ENCODE measurements around the gene KDM6A. TPM values are rescaled to one million over a fixed set of nuclear protein-coding genes. Genes with fewer than 3 reads are reported as not detected.
"Not testable (repeated sequence)": the region's sequence is repeated elsewhere in the genome, so short reads cannot be mapped to it uniquely, and the experiment has no call there.

The KDM6A gene
- total RNA-seq, 1 experiment from 2014 or later: 9.1 TPM

GRCh38 chrX:44961817-44962607, 89.0 kb downstream of the KDM6A start:
- DNase-seq (ENCODE audit: low read depth): no peak

DNA sequence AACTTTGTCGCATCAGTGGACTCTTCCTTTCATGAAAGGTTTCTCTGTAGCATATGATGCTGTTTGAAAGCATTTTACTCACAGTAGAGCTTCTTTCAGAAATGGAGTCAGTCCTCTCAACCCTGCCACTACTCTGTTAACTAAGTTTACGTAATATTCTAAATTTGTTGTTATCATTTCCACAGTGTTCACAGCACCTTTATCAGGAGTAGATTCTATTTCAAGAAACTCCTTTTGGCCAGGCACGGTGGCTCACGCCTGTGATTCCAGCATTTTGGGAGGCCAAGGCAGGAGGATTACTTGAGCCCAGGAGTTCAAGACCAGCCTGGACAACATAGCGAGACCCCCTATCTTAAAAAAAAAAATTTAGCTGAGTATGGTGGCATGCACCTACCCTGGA, 90.0 kb downstream of the KDM6A start:
- DNase-seq (ENCODE audit: low read depth): no peak

DNA sequence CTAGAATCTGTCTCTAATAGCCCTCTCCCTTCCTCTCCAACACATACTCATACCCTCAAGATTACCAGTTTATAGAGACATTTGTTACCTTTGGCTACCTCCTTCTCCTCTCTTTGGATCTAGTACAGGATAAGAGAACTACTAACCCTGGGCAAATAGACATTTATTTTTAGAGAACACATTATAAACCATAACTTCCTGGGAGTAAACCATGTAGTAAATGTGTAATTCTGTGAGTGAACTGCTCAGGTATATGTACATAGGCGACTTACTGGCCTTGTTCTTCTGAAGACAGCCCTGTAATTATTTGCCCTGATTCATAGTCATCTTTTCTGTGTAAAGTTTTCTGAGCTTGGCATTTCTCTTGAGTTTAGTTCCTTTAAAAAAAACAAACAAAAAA, 94.2 kb downstream of the KDM6A start:
- no peak for DNase-seq (ENCODE audit: low read depth)

DNA sequence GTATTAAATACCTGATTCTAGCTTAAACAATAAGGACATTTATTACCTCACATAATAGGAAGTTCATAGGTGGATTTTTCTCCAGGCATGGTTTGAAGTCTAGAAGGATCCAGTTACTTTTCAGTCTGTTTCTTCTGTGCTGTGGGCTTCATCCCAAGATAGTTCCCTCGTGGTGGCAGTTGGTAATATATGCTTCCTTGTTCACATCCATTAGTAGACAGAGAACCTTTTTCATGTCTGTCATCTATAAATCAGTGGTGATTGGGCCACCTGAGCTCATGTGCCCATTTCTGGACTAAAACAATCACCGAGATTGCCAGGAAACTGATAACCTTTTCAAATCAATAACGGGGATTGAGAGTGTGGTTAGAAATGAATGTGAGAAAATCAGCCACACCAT, 97.7 kb downstream of the KDM6A start:
- DNase-seq (ENCODE audit: low read depth): no peak

DNA sequence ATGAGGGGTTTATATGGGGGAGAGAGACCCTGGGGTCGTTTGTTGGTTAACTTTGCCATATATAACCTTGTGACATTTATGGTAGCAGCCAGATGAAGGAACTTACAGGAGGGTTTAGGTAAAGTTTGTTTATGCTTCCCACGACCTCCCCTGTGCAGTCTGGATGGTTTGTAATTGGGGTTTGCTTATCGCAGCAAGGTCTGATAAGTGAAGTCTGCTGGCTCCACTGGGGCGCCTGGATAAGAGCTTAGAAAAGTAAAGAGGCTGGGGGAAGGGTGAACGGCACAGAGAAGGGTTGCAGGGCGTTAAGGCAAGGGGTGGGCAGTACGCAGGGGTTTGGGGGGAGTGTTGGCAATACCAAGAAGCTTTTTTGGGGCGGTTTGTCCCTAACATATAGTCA, 98.7 kb downstream of the KDM6A start:
- no peak for DNase-seq (ENCODE audit: low read depth)

DNA sequence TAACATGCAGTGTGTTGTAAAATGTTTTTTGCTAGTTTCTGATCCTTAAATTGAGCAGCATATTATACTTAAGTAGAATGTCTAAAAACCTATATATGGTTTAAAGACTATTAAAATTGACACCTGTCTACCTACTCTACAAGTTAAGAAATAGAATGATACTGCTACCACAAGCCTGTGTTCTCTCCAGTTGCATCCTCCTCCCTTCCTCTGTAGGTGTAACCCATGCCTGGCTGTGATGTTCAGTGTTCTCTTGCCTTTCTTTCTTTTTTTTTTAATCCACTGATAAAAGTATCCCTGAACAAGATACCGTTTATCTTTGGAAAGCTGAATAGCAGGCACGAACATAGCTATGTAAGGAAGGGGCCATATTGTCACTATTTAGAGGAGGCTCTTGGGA, 99.1 kb downstream of the KDM6A start:
- no peak for DNase-seq (ENCODE audit: low read depth)

- no peak for DNase-seq (ENCODE audit: low read depth)
These were observed 100.5 kb downstream of the KDM6A start for GRCh38 chrX:44973420-44973932.

DNA sequence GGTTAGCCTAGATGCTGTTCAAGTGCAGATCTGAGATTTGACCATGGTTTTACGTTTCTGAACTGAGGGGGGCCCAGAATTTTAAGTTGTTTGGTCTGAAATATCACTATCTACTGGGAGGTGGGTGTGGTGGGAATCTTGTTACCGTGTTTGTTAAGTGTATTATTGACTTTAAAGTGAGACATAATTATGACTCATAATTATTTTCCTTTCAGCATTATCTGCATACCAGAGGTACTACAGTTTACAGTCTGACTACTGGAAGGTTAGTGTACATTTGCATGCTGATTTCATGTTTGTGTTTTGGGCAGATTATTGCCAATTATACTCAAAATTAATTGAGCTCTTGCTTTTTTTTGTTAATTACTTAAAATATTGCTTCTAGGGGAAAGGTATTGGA, 101.5 kb downstream of the KDM6A start:
- DNase-seq (ENCODE audit: low read depth): peak; percentile 14

DNA sequence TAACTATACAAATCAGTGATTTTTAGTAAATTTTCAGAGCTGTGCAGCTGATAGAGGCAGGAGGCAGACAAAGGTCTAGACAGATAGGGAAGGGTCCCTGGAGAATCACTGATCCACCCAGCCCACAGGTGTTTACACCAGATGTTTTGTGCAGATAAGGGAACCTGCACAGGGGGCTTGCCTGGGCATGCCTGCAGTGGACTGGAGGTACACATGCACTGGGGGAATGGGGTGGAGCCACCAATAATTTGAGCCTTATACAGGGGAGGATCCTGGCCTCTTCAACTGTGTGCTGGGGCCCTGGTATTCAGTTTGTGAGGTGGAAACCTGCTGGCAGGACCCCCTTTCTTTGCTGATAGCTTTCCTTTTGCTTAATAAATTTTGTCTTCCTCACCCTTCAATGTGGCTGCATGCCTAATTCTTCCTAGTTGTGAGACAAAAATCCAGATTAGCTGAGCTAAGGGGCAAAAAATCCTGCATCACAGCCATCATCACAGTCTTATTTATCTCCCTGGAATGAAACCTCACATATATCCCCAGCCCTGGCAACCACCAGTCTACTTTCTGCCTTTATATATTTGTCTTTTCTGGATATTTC, 102.8 kb downstream of the KDM6A start:
- DNase-seq (ENCODE audit: low read depth): no peak

GRCh38 chrX:44978976-44979375, 106.0 kb downstream of the KDM6A start:
- no peak for DNase-seq (ENCODE audit: low read depth)

- DNase-seq (ENCODE audit: low read depth): no peak
These were observed 107.4 kb downstream of the KDM6A start for GRCh38 chrX:44980403-44980802.

DNA sequence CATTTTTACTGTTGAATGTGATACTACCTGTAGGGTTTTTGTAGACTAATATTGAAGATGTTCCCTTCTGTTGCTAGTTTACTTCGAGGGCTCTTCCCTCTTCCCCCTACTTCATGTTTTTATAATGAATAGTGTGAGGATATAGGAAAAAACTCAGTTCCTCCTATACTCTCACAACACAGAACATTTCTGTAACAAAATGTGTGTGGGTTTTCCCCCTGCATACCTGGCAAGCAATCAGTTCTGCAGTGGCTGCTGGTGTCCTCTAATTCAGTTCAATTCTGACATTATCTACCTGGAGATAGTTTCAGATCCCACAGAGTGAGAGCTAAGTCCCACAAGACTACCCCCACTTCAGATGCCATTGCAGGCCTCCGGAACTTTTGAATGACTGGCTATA, 107.9 kb downstream of the KDM6A start:
- no peak for DNase-seq (ENCODE audit: low read depth)

DNA sequence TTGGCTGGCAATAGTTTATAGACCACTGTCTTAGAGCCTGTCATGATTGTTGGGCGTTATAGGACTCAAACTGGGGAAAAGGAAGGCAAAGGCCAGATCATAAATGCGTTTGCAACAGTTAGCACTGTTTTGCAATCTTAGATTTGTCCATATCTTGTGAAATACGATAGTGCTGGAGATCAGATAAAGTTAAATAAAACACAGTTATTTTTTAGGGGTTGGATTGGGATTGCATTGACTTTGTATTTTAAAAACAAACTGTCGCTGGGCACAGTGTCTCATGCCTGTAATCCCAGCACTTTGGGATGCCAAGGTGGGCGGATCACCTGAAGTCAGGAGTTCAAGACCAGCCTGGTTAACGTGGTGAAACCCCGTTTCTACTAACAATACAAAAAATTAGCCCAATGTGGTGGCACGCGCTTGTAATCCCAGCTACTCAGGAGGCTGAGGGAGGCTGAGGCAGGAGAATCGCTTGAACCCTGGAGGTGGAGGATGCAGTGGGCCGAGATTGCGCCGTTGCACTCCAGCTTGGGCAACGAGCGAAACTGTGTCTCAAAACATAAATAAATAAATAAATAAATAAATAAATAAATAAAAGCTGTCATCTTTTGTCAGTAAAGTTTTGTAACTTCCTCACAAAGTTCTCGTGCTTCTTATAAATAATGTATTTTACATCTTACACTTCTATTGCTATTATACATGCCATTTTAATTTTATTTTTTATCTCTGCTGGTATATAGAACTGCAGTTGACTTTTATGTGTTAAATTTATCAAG, 117.2 kb downstream of the KDM6A start:
- no peak for DNase-seq (ENCODE audit: low read depth)

DNA sequence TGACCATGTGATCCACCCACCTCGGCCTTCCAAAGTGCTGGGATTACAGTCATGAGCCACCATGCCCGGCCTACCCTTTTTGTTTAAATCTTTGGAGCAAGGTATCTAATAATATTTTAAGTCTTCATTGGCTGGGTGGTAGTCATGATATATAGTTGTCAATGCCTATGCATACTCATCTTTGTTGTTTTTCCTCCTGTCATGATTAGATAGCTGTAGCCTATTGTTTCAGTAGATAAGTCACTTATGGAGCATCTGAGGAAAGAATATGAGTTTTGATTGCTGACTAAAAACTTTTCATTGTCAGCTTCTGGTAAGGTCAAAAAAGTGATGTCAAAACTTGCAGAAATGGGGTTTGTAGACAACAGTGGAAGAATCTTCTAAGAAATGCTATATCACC, 119.8 kb downstream of the KDM6A start:
- DNase-seq (ENCODE audit: low read depth): no peak

GRCh38 chrX:44996277-44996676, 123.3 kb downstream of the KDM6A start:
- no peak for DNase-seq (ENCODE audit: low read depth)

DNA sequence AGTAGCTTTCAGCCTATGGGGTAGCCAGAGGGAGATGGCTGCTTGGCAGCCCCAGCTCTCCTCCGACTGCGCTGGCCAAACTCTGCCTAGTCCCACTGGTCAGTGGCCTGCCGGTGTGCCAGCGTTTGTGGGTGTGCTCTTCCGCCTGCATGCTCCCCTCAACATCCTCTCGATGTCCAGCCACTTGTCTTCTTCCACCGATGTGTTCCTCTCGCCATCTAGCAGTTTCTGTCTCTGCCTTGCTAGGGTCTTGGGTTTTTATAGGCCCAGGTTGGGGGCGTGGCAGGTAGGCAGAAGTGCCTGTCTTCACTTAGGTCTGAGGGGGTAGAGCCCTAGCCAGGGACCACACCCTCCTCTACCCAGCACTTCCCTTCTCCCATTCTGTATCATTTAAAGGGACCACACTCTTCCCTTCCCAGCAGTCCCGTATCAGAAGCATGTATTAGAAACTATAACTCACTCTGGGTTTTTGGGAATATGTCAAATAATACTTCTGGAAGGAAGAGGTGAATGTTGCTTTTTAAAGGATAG, 124.4 kb downstream of the KDM6A start:
- no peak for DNase-seq (ENCODE audit: low read depth)

DNA sequence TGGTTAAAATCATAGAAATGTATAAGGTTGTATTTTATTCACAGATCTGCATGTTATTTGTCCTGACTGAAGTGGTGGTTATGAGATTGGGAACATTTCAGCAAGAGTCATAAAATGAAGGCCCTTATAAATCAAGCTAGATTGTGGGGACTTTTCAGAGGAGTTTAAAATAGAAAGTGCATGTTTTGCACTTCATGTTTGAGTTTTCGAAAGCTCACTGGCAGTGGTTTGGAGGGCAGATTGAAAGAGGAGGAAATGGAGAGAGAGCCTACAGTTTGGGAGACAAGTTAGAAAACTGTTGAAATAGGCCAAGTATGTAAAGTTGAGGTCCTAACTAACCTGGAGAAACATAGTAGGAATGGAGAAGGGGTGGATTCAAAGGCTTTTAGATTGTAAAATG, 124.9 kb downstream of the KDM6A start:
- DNase-seq (ENCODE audit: low read depth): no peak

DNA sequence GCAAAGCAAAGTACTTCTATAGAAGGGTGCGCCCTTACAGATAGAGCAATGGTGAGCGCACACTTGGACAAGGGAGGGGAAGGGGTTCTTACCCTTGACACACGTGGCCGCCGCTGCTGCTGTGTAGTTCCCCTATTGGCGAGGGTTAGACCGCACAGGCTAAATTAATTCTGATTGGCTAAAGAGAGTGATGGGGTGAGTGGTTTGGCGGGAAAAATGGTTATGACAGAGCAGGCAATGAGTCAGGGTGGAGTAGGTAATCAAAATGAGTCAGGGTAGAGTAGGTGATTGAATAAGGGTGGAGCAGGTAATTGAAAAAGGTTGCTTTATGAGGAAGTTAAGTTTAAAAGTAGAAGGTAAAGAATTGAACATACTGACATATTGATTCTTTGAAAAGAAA, 126.2 kb downstream of the KDM6A start:
- not testable (repeated sequence) for DNase-seq (ENCODE audit: low read depth)

DNA sequence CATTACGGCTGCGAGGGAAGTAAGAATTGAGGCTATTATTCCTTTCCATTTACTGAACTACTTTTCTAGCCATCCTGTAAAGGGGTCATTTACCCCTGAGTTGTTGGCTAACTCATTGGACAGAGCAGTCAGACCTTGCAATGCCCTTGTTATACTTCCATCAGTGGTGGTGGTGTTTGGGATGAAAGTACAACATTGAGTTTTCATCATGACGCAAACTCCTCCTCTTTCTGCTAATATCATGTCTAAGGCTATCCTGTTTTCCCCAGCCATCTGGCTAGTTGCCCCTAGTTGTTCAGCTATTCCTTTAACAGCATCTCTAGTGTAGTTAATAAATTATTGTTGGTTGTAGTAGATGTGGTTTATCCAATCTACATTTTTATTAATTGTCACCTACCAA, 126.9 kb downstream of the KDM6A start:
- DNase-seq (ENCODE audit: low read depth): not testable (repeated sequence)

DNA sequence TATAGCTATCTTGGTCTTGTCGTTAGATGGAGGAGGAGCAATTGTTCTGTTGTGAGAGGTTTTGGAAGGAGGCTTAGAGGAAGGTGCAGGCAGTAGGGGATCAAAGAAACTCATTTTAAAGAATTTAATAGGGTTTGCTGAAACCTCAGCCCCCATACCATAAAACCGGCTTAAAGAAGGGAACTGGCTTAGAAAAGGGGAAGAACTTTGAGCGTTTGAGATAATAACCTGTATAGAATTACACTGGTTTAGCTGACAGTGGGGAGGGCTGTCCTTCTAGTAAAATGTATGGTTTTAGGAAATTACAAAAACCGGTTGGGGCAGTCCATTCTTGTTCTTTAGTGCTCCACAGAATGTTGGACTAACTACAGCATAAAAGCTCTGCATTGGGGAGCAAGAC, 128.1 kb downstream of the KDM6A start:
- DNase-seq (ENCODE audit: low read depth): no peak

GRCh38 chrX:45003085-45003484, 130.1 kb downstream of the KDM6A start:
- DNase-seq (ENCODE audit: low read depth): no peak

Measured in LHCN-M2 (cell line).